GM18951 (cell line): ENCODE data around the gene UNC5C.

Source experiments
- POLR2A ChIP-seq: IDR thresholded peaks from 4 replicates; pipeline ENCODE4 v1.6.1; 2011; ENCODE audit warnings: mild to moderate bottlenecking; ENCODE audit not compliant: insufficient read length, insufficient read depth; ENCODE audit errors: extremely low read depth
- in situ Hi-C: fragments of 300-500 bp; cut with MboI; formaldehyde crosslinking; loops from one replicate; pipeline ENCODE4 v1.12.0; 2022; ENCODE audit warnings: low sequenced_read_pairs, mixed read lengths, inconsistent platforms; ENCODE audit not compliant: unreplicated experiment

UNC5C gene

DNA sequence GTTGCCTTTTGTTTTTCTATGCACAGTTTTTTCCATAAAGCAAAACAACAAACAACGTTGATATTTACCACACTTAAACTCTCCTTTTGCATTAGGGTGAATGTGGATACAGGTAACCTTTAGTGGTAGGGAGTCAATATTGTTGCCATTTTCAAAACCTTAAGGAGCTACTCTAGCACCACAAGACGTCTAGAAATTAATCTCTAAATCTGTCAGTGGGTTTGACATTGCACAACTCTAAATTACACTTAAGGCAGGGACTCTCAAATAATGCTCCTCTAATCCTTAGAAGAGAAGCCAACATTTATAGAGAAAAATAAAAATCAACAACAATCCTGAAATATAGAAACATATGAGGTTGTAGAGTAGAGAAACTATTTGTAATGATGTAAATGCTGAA, 297.2 kb downstream of the UNC5C start:
- no peak for TF ChIP-seq POLR2A
- in situ Hi-C loops: no loop called here

DNA sequence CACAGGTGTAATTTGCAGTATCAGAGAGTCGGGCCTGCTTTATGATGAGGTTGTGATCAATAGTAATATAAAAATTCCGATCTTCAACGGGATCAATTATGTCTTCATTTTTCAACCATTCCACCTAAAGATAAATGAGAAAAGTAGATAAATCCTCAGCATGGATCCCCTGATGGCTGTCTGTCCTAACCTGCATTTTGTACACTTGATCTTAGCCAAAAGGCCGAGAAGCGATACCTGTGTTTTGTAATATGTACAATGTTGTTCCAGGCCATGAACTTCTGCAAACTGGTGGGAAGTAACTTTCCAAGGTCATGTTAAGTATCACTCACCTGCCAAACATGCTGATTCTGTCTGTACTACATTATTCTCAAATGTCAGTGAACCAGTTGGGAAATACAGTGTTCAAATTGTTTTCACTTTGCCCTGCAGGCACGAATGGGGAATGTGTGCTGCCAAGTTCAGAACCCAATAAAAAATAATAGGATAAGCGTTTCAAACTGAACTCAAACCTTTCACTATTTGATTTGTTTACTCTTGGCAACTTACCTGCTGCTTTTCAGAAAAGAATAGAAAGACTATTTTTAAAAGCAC, 298.1 kb downstream of the UNC5C start:
- TF ChIP-seq POLR2A: no peak
- in situ Hi-C loops: no loop called here

DNA sequence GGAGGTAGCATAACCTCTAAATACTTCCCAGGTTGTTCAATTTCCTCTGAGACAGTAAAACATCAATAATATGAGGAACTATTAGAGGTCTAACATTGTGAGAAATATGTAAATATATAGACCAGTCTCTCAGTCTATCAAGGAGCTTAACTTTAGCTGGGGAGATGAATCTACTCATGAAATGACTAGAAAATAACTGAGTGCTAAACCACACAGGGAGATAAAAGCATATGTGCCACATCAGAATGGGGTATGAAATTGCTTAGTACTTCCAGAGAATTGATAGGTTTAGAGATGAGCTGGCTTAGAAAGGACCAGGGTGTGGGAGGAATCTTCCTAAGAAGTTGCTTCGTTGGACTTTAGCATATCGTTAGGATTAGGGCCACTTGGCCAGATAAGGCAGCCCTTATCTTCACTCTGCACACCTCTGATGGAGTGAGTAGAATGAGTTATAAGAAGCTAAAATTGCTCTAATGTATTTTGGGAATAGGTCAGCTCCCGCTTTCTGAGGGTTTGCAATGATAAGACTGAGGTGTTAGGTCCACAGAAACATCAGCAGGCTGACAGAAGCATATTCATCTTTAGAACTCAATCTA, 299.2 kb downstream of the UNC5C start:
- in situ Hi-C loops: no loop called here
- no peak for TF ChIP-seq POLR2A

DNA sequence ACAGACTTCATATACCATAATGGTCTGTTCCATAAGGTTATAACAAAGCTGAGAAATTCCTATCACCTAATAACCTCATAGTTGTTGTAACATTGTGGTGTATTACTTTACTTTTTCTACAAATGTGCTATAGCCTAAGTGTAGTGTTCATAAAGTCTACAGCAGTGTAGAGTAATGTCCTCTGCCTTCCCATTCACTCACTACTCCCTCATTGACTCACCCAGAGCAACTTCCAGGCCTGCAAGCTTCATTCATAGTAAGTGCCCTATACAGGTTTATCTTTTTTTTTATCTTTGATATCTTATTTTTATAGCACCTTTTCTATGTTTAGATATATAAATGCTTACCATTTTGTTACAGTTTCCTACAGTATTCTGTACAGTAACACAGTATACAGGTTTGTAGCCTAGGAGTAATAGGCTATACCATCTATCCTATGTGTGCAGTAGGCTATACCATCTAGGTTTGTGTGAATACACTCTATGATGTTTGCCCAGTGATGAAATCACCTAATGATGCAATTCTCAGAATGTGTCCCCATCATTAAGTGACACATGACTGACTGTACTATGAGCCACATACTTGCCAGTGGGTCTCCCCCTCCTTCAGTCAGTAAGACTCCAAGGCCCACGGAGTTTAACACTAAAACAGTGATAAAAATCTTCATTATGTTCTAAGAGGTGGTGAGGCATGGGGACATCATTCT, 299.9 kb downstream of the UNC5C start:
- no peak for TF ChIP-seq POLR2A
- in situ Hi-C loops: no loop called here

DNA sequence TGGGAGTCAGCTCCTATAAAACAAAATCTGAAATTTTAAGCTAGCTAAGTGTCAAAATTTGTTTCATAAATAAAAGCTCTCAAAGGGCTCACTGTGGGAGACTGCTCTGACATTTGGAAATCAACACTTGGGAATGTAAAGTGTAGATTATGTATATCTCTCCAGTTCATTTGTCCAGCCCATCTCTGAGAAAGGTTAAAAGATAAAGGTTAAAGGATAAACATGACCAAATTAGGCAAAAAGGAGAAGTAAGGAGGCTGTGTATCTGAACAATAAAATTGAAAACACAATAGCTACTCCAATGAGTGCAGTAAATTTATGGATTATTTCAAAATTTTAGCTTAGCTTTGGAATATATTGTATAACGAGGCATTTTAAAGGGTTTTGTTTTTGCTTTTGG, 304.9 kb downstream of the UNC5C start:
- in situ Hi-C loops: no loop called here
- TF ChIP-seq POLR2A: no peak

DNA sequence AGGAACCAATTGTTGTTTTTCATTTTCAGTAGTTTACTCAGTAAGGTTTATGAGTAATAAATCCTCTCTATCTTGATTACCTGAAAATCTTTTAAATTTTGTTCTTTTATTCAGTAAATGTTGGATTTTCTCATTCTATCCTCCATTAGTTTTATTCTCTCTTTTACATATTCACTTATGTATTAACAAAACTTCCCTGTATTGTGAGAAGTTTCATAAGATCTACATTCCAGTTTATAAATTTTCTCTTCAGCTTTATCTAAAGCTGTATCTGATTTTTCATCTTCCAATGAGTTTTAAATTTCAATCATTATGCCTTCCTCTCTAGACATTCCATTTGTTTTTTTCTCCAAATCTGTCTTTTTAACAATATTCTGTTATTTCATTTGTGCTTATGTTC, 310.2 kb downstream of the UNC5C start:
- TF ChIP-seq POLR2A: no peak
- in situ Hi-C loops: no loop called here

DNA sequence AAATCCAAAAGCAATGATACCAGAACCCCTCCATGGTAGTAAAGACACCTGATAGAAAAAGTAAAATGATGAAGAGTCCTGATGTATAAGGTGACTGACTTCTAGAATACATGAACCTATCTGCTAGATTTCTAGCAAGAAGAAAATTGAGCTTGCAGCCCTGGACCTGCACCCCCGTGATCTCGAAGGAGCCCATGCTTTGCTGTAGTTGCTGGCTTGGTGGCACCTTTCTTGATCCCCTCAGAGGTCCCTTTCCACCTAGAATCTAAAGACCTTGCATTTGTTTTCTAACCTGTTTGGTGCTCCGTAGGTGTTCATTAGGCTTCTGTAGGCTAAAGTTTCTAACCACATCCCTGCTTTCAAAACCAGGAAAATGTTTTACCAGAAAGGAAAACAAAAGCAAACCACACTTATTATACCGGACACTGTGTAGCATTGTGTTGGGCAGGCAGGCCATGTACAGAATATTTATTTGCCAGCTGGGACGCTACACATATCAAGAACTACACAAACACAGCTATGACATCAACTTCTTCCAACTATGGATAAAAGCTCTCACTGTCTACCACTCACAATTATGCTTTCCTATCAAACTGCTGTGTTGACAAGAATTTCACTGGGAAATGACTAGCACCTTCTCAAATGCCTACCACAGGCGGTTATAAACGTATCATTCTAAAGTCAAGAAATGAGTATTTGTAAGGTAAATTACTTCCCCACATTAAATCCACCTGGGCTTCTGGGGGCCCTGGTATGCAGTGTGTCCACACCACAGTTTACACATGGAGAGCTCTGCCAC, 316.2 kb downstream of the UNC5C start:
- in situ Hi-C loops: no loop called here
- no peak for TF ChIP-seq POLR2A

DNA sequence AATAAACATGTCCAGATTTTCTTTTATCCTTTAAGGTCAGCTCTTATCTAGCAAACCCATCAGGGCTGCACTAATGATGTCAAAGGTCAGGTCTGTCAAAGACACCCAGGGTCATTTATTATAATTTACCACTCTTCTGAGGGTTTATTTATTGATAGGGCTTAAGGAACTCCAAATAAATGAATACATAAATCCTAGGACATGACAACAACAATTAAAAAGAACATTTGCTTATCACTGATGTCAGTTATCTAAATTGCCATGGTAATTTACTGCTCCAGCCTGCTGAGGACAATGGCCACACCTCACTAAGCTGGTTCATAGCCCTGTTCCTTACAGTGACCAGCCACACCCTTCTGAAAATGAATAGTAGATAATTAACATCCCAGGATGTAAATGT, 317.1 kb downstream of the UNC5C start:
- TF ChIP-seq POLR2A: no peak
- in situ Hi-C loops: no loop called here

DNA sequence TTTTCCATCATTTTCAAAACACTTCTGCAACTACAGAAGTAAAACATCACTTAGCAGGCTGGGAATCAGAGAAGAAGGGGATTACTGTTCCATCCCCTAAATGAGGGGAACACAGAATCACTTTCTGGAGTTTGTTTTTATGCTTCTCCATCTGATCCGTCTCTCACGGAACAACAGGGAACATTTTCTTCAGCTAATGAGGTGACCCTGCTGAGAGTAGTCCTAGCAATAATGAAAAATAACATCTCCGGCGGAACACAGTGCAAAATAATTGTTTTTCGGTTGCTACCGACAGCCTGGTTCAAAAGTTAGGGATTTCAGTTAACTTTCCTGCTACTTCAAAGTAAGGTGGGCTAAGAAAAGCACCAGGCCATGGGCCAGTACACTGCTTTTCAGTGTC, 322.9 kb downstream of the UNC5C start:
- in situ Hi-C loops: no loop called here
- no peak for TF ChIP-seq POLR2A

DNA sequence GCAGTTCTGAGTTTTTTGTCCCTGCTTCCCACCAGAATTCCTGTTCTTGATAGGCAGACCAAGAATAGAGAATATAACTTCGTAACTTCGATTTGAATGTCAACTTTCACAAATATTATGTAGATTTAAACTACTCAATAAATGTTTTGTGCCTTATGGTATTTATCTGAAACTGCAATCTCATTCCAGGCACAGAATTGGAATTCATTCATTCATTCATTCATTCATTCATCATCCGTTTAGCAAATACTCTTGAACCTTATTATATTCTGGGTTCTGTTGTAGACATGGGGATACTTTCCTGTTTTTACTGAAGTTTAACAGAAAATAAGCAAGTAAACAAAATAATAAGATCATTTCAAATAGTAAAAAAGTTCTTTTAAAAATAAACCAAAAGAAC, 324.4 kb downstream of the UNC5C start:
- TF ChIP-seq POLR2A: no peak
- in situ Hi-C loops: no loop called here

DNA sequence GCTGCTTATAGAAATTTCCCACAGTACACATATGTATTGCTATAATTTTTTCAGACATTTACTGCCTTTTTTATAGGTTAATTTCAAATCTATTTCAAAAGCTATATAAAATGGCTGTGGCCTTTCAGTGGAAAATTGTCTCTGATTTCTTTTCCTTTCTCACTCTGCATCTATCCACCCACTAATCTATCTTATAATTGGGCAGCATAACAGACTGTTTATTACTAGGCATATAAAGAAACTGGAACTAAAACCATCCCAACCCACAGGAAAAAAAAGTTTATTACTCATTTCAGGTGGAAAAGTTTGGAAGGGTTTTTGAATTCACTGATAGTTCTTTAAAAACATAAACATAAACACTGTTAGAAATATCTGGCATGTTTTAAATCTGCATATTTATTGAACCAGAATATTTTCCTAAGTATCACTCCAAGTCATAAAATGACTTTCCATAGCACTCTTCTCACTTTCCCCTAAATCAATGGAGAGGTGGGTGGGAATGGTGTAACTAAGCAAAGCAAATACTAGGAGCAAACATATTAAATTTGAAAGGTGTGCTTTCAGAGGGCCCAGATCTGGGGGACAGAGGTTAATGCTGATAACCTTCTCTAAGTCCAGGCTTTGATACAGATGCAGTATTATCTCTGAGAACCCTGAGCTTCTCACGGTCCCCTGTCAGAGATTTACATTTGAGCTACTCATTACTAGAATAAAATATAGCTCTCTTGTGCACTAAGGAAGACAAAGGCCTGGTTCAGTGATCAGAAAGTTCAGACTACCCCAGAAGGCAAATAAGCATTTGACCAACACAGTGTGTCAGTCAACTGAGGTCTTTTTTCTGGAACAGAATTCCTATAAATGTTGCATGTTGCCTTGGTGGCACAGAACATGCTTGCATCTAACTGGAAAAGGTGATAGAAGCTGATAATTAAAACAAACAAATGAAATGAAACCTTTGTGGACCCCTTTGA, 328.3 kb downstream of the UNC5C start:
- TF ChIP-seq POLR2A: no peak
- in situ Hi-C loops: no loop called here

DNA sequence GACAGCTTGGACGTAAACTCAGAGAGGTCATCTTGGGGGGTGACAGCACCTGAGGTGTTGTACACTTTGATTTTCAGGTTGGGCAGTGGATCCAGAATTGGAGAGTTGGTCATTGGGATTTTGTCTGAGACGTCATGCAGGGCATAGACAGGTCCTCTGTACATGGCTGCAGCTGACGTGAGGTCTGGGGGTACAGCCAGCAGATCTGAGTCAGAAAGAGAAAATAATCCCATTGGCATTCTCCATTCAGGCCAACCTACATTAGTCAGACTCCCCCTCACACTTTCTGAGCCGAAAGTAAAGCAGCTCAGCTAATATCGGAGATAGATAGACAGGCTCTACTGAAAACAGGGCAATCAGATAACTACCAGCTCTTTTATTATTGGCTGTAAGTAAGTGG, 329.7 kb downstream of the UNC5C start:
- no peak for TF ChIP-seq POLR2A
- in situ Hi-C loops: no loop called here
